GM19238 (cell line): ENCODE measurements around the gene LPCAT1.
"Not testable (repeated sequence)": the region's sequence is repeated elsewhere in the genome, so short reads cannot be mapped to it uniquely, and the experiment has no call there.

Experiments
- DNase-seq: peaks from one replicate; pipeline ENCODE4 v3.0.0; 2011; ENCODE audit warnings: low spot score; ENCODE audit not compliant: insufficient read length

LPCAT1 gene

DNA sequence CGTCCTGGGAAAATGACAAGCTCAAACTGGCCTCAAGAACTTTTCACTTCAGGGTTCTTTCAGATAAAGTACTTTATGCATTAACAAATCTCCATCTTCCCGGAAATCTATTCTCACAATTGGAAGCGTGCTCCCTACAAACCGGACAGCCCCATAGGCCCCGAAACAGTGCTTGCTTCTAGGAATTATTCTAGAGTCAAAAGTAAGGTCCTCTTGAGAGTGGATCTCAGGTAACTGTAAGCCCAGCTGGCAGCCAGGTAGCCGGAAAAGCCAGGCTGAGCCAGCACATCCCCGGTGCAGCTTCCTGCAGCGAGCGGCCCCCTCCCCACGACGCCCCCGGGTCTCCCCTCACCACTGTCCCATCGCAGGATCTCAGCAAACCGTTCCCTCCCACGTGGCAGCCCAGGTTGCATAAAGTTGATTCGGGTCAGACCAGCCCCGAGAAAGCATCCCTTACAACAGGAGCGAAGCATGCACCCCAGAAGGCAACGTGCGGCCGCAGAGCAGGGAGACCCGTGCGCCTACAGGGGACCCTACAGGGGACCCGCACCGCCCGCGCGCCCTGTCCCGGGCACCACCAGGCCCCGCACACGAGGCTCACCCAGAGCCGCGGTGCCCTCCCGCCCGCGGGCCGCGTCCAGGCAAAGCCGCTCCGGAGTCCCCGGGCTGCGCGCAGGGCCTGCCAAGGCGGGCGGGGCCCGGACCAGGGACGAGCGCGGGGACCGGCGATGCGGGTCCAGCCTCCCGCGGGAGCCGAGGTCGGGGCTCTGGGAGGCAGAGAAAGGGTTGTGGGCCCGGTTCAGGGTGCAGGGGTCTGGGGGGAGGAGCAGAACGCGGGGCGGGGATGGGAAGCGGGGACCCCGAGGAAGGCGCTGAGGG lies 920 bp downstream of the LPCAT1 start:
- no peak for DNase-seq

DNA sequence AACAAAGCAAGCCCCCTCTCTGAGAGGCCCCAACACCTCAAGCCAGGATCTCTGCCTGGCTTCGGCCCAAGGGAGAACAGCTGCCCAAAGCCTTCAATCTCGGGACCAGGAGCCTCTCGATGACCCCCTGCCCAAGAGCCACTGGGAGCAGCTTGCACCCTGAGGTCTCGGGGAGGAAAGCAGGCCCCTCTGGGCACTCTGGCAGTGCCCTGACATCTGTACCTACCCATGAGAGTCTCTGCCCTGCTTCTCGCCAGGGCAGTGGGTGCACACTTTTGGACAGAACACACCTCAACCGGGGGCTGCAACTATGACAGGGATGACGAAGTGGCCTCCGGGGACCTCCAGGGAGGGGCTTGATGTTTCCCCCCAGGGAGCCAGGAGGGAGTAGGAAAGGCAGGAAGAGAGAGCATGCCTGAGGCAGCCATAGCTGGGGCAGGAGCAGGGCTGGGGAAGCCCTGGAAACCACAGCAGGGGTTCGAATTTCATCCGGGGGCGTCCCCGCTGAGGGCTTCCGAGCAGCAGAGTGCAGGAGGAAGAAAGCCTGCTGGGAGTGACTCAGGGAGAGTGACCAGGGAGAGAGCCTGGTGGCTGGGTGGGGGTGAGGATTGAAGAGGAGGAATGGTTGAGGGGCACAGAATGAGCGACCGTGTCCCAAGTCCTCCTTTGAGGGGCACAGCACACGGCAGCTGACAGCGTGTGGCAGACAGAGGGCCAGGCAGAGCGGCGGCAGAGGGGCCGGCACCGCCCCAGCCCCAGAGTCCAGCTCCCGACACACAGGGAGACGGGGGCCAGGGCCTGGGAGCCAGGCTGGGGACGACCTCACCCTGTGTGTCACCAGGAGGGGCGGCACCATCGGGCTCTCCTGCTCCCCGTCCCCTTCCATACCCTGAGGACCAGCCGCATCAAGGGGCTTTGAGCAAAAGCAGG lies 1.8 kb downstream of the LPCAT1 start:
- no peak for DNase-seq

DNA sequence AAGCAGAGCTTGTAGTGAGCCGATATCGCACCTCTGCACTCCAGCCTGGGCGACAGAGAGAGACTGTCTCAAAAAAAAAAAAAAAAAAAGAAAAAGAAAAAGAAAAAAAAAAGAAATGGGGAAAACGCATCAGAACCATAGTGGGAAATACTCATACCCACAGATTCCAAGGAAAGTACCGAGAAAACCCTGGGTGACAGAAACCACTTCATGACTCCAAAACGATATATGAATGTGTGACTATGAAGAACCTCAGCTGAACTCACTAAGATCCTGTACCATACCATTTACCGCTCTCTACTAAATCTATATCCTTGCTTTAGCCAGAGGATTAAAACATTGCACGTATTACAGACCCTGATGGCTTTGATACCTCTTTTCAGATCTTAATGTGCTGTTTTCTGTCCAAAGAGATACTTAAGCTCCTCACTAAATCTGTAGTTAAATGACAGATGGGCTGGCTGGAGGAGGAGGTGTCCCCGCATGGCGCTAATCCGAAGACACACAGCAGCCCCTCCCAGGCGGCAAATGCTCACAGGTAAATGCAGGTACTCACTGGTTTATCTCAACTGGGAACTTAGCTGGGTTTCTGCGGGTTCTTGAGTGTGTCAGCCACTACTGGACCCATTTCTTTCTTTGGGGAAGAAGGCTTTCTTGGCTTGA lies 2.8 kb downstream of the LPCAT1 start:
- DNase-seq, result no peak

DNA sequence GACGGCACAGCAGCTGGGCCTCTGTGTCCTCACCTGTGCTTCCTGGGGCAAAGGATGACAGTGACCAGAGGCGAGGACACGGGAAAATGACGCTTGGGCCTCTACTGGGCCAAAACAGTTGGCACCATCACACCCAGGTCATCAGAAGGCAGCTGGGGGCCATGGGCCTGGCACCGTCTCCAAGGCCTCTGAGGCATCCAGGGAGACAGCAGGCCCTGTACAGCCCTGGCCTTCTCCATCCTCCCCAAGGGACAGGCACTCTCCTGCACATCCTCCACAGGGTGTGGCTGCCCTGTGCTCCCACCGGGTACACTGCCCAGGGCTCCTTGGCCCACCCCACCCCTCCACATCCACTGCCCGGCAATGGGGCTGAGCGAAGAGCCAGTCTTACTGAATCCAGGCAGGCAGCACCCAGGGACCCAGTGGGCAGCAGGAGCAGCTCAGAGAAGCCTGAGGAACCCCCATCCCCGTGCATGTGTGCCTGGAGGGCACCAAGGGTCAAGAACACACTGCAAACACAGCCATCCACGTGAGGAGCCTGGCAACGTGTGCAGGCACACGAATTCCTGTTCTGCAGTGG lies 4.0 kb downstream of the LPCAT1 start:
- DNase-seq, result no peak

DNA sequence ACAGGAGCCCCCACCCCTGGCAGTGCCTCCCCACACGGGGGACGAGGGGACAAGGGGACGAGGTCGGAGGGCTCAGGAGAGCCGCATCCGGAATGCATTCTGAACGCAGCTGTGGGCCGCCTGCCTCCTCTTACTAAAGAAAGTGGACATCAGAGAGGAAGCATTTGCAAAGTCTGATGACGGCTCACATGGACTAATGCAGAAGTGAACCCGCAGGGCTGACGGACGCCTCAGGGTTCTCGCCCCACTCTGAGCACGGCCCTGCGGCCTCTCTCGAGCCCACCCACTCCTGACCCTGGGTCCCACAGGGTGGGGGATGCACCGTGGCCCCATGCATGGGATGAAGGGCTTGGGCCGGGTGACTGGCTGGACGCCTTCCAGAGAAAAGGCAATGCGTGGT lies 5.9 kb downstream of the LPCAT1 start:
- DNase-seq, result no peak

DNA sequence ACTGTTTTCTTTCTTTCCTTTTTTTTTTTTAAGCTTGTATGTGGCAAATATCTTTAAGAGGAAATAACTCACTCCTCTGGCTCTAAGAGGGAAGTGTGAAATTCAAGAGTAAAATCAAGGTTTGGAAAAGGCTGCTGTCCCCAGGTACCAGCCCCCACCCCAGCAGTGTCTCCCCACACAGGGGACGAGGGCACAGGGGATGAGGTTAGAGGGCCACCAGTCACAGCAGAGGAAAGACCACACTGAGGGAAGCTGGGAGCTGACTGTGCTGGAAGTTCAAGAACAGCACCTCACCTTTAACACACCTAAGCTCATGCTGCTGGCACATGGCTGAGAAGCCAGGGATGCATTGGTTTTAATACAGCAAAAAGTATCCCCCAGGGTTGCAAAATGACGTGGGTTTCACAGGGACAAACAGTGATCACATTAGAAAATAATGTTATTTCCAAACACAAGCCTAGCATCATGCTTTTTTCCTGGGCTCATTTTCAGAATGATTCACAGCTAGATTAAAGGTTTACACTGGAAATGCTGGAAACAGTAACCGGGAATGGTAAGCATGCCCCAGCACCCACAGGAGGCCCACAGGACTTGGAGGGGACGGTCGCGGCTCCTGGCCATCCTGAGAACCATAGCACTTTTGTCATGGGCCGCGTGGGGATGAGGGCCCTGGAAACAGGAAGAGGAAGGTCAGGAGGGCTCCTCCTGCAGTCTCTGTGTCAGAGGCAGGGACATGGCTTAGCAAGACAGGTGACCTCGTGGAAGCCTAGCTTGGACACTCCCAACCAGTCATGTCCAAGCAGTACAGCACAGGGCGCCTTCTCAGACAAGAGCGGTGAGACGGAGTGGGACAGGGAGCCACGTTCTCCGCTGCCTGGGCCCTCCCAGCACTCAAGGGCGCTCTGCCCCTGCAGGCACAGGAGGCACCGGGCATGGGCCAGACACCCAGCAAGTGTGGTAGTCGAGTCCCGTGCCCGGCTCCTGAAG lies 6.9 kb downstream of the LPCAT1 start:
- DNase-seq, result no peak

DNA sequence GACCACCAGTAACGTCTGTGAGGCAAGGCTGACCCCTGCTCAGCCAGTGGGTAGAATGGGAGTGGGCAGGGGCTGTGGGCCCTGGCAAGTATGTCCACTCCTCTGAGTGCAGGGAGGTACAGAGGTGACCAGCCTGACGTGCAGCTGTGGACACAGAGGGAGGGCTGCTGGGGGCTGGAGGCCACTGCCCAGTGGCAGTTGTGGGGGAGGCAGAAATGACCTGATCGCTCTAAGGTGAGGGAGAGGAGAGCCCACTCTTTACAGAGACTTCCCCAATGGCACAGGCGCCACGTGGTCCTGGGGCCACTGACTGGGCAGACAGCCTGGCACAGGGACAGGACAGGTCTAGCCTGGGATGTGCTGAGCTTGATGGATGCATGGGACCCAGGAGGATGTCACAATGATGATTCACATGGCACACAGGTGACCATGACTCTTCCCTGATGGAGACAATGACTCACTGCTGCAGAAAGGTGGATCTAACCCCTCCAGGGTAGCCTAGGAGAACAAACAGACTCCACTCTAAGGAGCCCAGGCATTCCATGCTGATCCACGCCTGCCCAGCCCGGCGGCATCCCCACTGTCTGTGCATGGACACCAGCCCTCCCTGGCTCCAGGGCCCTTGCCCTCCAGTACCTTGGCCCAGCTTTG lies 7.7 kb downstream of the LPCAT1 start:
- DNase-seq, result no peak

DNA sequence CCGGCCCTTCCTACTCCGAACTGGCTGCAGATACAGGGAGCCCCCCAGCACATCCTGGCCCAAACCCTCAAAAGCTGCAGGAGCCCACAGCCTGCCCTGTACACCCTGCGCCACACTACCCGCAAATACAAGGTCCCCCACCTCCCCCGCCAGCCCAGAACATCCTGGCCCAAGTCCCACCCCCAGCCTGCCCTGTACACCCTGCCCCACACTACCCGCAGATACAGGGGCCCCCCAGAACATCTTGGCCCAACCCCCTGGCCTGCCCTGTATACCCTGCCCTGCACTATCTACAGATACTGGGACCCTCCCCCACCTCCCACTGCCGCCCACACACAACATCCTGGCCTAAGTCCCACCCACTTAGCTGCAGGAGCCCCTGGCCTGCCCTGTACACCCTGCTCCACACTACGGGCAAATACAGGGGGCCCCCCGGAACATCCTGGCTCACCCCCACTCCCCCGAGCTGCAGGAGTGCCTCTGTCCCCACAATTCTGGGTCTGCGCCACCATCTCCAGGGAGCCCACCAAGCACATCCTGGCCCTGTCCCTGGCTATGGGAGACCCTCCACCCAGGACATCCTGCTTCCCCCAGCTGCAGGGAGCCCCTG lies 8.3 kb downstream of the LPCAT1 start:
- no peak for DNase-seq

DNA sequence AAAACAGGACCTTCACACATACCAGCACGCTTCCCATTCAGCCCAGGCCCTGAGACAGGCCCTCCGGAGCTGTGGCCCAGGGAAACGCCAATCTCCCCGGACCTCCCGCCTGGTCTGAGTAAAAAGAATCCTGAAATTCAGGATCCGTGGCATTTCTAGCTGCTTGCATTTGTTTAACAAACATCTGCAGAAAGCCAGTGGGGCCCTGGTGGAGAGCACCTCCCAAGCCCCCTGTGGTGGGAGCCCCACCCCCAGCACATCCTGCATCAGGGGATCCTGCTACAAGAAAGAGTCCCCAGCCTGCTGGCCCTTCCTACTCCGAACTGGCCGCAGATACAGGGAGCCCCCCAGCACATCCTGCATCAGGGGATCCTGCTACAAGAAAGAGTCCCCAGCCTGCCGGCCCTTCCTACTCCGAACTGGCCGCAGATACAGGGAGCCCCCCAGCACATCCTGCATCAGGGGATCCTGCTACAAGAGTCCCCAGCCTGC lies 8.9 kb downstream of the LPCAT1 start:
- not testable (repeated sequence) for DNase-seq

DNA sequence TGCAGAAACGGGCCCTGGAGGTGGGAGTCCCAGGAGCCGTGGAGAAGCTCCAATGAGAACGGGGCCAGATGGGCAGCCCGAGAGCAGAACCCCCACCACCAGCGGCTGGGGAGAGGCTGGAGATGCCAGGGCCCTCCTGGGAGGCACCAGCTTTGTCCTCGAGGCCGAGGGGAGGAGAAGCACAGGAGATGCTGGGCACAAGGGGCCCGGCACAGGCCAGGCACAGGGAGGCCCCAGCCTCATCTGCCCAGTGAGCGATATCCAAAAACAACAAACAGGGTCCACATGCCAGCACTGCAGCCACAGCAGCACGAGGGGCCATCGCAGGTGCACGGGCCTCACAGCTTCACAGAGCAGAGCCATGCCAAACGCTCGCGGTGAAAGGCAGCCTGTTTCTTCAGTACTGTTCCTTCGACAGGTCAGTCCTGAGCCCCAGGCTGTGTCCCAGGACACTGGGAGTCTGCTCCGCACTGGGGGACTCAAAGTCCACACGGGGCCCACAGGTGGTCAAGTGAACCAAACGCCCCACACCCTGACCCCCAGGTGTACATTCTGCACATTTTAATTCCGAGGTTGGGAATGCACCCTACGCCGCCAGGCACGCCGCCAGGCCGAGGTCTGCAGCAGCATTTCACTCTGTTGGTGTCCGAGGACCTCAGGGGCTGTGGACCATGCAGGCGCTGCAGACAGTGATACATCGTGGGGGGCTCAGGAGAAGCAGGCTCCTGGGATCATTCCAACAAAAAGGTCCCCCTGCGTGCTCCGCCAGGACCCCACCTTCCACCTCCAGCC lies 9.5 kb downstream of the LPCAT1 start:
- no peak for DNase-seq

DNA sequence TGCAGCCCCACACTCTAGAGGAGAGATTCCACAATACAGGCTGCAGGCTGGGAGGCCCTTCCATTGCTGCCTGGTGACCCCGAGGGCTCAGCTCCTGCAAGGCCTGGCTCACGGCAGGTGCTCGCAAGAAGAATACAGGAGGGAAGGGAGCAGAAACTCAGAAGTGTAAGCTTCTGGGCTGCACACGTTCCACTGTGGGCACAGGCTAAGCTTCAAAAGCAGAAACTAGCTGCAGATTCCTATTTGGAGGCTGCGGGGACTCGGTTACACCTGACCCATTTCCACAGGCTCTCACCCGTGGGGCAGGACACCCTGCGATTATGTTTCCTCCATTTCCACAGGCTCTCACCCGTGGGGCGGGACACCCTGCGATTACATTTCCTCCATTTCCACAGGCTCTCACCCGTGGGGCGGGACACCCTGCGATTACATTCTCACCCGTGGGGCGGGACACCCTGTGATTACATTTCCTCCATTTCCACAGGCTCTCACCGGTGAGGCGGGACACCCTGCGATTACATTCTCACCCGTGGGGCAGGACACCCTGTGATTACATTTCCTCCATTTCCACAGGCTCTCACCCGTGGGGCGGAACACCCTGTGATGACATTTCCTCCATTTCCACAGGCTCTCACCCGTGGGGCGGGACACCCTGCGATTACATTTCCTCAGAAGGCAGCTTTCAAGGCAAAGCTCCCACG lies 10.3 kb downstream of the LPCAT1 start:
- no peak for DNase-seq

DNA sequence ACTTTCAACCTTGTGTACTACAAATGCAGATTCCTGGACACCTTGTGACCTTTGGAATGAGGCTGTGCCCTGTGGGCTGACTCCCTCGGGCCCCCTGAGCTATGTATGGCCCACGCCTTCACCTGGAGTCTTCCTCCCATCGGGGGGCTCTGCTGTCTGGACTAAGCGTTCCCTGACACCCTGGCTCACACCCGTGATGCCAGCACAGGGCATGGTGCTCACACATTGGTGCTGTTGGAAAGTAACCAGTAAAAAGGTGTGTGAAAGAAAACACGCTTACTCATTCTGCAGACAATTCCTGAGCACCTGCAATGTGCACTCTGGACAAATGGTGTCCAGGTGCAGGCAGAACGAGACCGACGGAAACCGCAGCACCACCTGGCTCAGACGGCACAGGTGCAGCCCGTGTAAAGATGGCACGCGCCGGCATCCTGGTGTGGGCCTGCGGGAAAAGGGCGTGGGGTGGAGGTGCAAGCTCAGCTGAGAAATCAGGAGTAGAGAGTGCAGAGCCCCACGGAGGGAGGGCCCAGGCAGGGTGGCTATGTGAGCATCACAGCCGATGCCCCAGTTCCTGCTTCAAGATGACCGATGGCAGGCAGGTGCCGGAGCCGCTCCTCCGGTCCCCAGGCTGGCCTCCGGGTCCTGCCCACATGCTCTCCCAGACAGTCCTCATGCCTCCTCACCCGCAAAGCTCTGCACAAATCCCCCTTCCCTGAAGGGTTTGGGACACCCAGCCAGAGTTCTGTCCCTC lies 11.0 kb downstream of the LPCAT1 start:
- no peak for DNase-seq

DNA sequence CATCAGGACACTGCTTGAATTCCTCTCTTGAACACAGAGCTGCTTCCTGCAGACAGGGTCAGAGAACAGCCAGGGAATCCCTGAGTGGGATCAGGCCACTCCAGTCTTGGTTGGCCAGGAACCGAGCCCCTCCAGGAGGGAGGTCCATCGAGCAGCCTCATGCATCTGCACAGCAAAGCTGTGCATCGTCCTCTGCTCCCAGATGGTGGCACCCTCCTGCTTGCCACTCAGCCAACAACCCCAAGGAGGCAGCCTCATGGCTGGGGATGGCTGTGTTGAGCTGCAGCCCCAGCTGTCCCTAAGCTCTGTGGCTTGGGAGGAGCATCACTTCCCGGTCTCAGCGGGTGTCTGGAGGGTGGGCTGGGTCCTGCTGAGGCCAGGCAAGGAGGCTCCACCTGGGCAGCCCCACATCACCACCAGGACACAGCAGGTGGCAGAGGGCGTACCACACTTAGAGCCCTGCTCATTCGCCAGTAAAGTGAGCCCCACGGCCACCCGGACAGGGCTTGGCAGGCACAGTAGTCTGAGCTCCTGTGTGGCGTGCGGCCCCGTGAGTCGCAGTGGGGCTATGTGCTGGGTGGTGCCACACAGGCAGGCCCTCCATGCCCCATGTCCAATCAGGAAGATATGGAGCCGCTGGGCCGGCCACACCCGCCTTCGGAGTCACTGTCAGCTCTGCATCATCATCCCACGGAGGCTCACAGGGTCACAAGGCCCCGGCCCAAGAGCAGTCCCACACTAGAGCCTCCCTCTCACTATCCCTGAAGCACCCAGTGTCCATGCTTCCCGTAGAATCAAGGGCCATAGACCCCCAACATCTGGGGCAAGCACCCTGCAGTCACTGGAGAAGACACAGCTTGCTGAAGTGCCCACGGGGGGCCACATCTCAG lies 11.9 kb downstream of the LPCAT1 start:
- DNase-seq, result no peak

DNA sequence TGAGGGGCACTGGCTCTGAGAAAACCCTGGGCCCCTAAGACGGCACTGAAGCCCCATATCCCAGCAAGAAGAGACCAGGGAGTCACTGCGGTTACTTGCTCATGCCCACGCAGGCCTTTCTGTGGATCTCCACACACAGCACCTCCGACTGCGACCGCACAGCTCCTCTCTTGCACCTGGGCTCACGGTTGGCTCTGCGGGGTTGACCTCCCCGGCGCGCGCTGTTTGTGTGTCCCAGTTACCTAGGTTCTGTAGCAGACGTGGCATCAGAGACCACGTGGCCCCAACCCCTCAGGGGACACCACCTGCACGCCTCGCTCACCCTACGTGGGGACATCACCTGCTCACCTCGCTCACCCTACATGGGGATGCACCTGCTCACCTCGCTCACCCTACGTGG lies 12.7 kb downstream of the LPCAT1 start:
- DNase-seq, result no peak

DNA sequence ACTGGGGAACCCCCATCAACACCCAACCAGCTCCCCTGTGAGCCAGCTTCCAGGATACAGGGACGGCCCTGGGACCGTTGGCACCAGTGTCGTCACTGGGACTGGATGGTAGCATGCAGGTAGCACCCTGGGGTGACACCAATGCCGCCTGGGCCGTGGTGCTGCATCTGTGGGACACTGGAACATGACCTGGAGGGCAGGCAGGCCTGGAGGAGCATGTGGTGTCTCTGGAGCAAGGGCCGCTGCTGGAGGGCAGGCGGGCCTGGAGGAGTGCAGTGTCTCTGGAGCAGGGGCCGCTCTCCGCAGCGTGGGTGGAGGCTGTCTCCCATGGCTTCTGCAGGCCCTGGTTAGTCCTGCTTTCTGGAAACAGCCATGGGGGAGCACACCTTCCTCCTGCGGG lies 13.1 kb downstream of the LPCAT1 start:
- DNase-seq, result no peak

DNA sequence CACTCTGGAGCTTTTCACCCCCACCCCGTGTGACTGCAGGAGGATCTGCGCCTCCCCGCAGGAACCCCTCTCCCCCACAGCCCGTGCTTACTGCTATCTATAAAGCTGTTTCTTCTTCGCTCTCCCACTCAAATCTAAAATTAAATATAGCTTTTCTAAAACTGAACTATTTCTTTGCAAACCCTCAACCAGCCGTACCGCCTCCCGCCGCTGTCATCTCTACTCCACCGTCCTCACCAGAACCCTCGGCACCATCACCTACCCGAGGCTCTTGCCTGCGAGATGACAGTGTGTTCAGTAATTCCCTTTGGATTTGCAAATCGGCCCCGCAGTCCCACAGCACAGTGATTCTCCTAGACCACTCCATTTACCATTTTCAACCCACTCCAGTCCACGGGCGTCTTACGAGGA lies 13.6 kb downstream of the LPCAT1 start:
- DNase-seq, result no peak
